ENCODE data around the gene BLMH.

DNA sequence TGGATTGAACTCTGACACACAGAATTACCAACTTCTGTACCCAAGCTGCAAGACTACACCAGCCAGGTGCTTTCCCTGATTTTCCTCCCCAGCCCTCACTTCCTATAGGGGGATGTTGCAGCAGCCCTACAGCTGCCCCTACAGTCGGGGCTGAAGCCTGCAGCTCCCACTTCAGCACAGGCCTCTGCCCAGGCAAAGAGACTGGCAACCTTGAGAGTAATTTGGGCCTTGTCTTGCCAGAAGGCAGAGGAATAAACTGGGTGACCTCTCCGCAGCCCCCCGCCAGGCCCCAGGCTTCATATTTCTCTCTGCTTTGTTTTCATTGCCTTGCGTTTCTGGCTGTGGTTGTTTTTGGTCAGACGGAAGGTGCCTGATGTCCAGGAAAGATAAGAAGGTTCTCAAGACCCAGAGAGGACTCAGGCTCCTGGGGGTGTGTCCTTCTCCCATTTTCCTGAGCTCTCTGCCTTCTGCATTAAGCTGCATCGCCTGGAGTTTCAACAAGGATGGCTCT lies 88.2 kb downstream of the BLMH start:
- TF ChIP-seq, protein P1, sequence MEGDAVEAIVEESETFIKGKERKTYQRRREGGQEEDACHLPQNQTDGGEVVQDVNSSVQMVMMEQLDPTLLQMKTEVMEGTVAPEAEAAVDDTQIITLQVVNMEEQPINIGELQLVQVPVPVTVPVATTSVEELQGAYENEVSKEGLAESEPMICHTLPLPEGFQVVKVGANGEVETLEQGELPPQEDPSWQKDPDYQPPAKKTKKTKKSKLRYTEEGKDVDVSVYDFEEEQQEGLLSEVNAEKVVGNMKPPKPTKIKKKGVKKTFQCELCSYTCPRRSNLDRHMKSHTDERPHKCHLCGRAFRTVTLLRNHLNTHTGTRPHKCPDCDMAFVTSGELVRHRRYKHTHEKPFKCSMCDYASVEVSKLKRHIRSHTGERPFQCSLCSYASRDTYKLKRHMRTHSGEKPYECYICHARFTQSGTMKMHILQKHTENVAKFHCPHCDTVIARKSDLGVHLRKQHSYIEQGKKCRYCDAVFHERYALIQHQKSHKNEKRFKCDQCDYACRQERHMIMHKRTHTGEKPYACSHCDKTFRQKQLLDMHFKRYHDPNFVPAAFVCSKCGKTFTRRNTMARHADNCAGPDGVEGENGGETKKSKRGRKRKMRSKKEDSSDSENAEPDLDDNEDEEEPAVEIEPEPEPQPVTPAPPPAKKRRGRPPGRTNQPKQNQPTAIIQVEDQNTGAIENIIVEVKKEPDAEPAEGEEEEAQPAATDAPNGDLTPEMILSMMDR (IDR thresholded peaks at IDR 0.05): no peak
- no peak for TF ChIP-seq POLR2AphosphoS5 (IDR thresholded peaks at IDR 0.05)
